Stomach (tissue), 9 donors: ENCODE data around the gene XKR3. TPM values are rescaled to one million over a fixed set of nuclear protein-coding genes. Genes with fewer than 3 reads are reported as not detected.

Experiments
- DNase-seq, 2 donors: peaks; one replicate each; pipeline versions ENCODE4 v3.0.0 to v3.0.0-alpha.2; 2013 to 2019
- H3K27ac ChIP-seq, 5 donors: fragments of 200-600 bp in 4 of 5; sonication (generic) in 4 of 5; one replicate each; pipeline ENCODE4 v1.5.1; 2013 to 2019; ENCODE audit warnings: mild to moderate bottlenecking in 1 of 5, moderate library complexity in 1 of 5
- H3K27me3 ChIP-seq, 3 donors: fragments of 200-600 bp; sonication (generic); one replicate each; pipeline ENCODE4 v1.5.1; 2017 to 2019; ENCODE audit warnings: mixed run types in 1 of 3
- H3K36me3 ChIP-seq, 4 donors: fragments of 200-600 bp; sonication (generic); 1 replicate in 3 of 4; 2 replicates in 1 of 4; pipeline ENCODE4 v1.5.1; 2016 to 2019
- H3K4me1 ChIP-seq, 4 donors: fragments of 200-600 bp; sonication (generic); one replicate each; pipeline ENCODE4 v1.5.1; 2016 to 2019
- H3K4me3 ChIP-seq, 4 donors: fragments of 200-600 bp; sonication (generic) in 3 of 4; one replicate each; pipeline ENCODE4 v1.5.1; 2016 to 2019; ENCODE audit warnings: mild to moderate bottlenecking in 1 of 4
- H3K9me3 ChIP-seq, 4 donors: fragments of 200-600 bp; sonication (generic); one replicate each; pipeline ENCODE4 v1.5.1; 2016 to 2019
- EP300 ChIP-seq: sonication (generic); formaldehyde crosslinking; IDR thresholded peaks from one replicate; pipeline ENCODE4 v1.6.1; 2017; ENCODE audit warnings: antibody characterized with exemption
- POLR2A ChIP-seq, 4 donors: fragments of 450-650 bp; IDR thresholded peaks; one replicate each; pipeline ENCODE4 v1.6.1; 2016; ENCODE audit warnings: antibody characterized with exemption in 4 of 4, control low read depth in 2 of 4, mild to moderate bottlenecking in 1 of 4, moderate library complexity in 1 of 4
- POLR2AphosphoS5 ChIP-seq, 3 donors: sonication (generic); formaldehyde crosslinking; IDR thresholded peaks; one replicate each; pipeline ENCODE4 v1.6.1; 2016; ENCODE audit warnings: antibody characterized with exemption in 3 of 3
- WGBS, 5 donors: extraction: QIAGEN DNeasy Blood & Tissue Kit in 3 of 5; methylation state at CpG; one replicate each; pipeline versions ENCODE4 v1.1.5 to v1.1.7; 2013 to 2018; 5-methylcytosine and 5-hydroxymethylcytosine counted together
- intact Hi-C: fragments of 100-400 bp; cut with DNase I; formaldehyde crosslinking; loops from one replicate; pipeline ENCODE4 v1.15.1; 2023; ENCODE audit warnings: low total_unique reads
- polyA plus RNA-seq, 3 donors: library from polyadenylated mRNA; stranded (reverse); fragments of 200-250 nt; gene quantifications; one replicate each; pipeline ENCODE4 v1.2.3, GENCODE V29; 2013
- total RNA-seq, 5 donors: library from RNA; depleted of rRNA; stranded (reverse); fragments of >200 nt; gene quantifications; one replicate each; pipeline versions ENCODE4 v1.1.0 to v1.2.3, GENCODE V29; 2014 to 2016
- TF ChIP-seq, protein P1 (sequence below), 7 experiments: fragments of 450-650 bp in 4 of 7; fragments of 200-600 bp in 3 of 7; sonication (generic) in 3 of 7; IDR thresholded peaks; one replicate each; pipeline ENCODE4 v1.5.1; 2016 to 2019; ENCODE audit warnings: antibody characterized with exemption in 7 of 7, control low read depth in 2 of 7, mild to moderate bottlenecking in 1 of 7
- donor health status: healthy with polysubstance abuse.
- donor health status: Bipolar disorder and iron deficiency.
- donor health status: healthy.

The XKR3 gene
- total and polyA plus RNA-seq, 8 donors: not detected

- Histone ChIP-seq H3K4me1 (peaks cover 0 to 10% (median 0%) of the 10 kb centered on the region in 4 donors), H3K36me3 (no peaks in the 10 kb centered on the region), H3K27me3 (no peaks in the 10 kb centered on the region), H3K27ac (no peak overlapping the region), H3K4me3 (no peak overlapping the region), H3K9me3 (peaks cover 0 to 6% (median 0%) of the 10 kb centered on the region in 4 donors)
- no peak for DNase-seq
- TF ChIP-seq, protein P1, sequence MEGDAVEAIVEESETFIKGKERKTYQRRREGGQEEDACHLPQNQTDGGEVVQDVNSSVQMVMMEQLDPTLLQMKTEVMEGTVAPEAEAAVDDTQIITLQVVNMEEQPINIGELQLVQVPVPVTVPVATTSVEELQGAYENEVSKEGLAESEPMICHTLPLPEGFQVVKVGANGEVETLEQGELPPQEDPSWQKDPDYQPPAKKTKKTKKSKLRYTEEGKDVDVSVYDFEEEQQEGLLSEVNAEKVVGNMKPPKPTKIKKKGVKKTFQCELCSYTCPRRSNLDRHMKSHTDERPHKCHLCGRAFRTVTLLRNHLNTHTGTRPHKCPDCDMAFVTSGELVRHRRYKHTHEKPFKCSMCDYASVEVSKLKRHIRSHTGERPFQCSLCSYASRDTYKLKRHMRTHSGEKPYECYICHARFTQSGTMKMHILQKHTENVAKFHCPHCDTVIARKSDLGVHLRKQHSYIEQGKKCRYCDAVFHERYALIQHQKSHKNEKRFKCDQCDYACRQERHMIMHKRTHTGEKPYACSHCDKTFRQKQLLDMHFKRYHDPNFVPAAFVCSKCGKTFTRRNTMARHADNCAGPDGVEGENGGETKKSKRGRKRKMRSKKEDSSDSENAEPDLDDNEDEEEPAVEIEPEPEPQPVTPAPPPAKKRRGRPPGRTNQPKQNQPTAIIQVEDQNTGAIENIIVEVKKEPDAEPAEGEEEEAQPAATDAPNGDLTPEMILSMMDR (IDR thresholded peaks at IDR 0.05): no peak
- TF ChIP-seq POLR2A (IDR thresholded peaks at IDR 0.05) (no peak), POLR2AphosphoS5 (IDR thresholded peaks at IDR 0.05) (no peak), EP300 (no peak)
- intact Hi-C loops: no loop called here
- WGBS, 5 donors: 71 to 88% (median 87%) methylated on average over 1 of the region's 1 CpG
Measured at GRCh38 chr22:16827506-16827905, 2.3 kb upstream of the XKR3 start.

DNA sequence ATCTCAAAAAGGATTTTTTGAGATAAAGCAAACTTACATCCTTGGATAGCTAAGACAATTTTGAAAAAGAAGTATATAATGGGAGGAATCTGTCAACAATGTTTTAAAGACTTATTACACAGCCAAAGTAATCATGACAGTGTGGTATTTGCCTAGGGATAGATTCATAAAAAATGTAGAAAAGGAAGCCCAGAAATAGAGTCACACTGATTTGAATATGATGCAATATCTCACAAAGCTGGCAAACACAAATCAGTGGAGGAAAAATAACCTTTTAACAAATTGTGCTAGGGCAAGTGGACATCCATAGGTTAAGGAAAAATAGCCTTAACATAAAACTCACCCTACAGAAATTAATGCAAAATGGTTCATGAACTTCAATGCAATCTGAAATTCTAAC, 6.0 kb downstream of the XKR3 start:
- Histone ChIP-seq H3K36me3 (no peaks in the 10 kb centered on the region), H3K27me3 (no peaks in the 10 kb centered on the region), H3K9me3 (peaks cover 0 to 11% (median 6%) of the 10 kb centered on the region in 4 donors), H3K4me3 (no peak overlapping the region), H3K4me1 (no peaks in the 10 kb centered on the region), H3K27ac (no peak overlapping the region)
- no peak for TF ChIP-seq POLR2A (IDR thresholded peaks at IDR 0.05)
- TF ChIP-seq, protein P1 (IDR thresholded peaks at IDR 0.05): no peak
- no peak for TF ChIP-seq POLR2AphosphoS5 (IDR thresholded peaks at IDR 0.05)
- TF ChIP-seq EP300: no peak
- no peak for DNase-seq
- intact Hi-C loops: no loop called here

DNA sequence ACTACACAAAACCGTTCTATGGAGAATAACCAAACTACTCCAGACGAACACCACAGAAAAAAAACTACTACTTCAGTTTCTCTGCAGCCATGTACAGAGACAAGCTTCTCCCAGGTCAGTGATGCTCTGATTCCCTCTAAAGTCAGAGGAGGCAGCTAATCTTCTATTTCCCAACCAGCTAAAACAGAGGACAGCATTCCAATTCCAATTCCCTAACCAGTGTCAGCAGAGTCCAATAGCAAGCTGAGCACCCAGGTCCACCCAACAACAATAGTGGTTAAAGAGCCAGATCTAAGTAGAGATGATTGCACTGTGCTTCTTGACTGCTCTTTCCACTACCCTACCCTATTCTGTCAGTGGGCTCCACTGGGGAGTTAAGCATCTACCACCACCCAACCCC, 6.7 kb downstream of the XKR3 start:
- no peak for DNase-seq
- Histone ChIP-seq H3K27ac (no peak overlapping the region), H3K36me3 (no peaks in the 10 kb centered on the region), H3K4me1 (no peaks in the 10 kb centered on the region), H3K4me3 (no peak overlapping the region), H3K9me3 (peaks cover 0 to 11% (median 6%) of the 10 kb centered on the region in 4 donors), H3K27me3 (no peaks in the 10 kb centered on the region)
- TF ChIP-seq EP300: no peak
- no peak for TF ChIP-seq POLR2AphosphoS5 (IDR thresholded peaks at IDR 0.05)
- TF ChIP-seq, protein P1 (IDR thresholded peaks at IDR 0.05): no peak
- no peak for TF ChIP-seq POLR2A (IDR thresholded peaks at IDR 0.05)
- 47 to 78% (median 70%) methylated on average over 2 of the region's 2 CpGs for WGBS, 5 donors
- intact Hi-C loops: no loop called here

- intact Hi-C loops: no loop called here
- peaks cover 0 to 11% (median 4%) of the 10 kb centered on the region in 4 donors for H3K9me3 ChIP-seq
- 62 to 74% (median 67%) methylated on average over 1 of the region's 1 CpG for WGBS, 5 donors
- no peak overlapping the region for H3K27ac ChIP-seq
- no peak for DNase-seq
- H3K4me1 ChIP-seq: no peaks in the 10 kb centered on the region
- H3K4me3 ChIP-seq: no peak overlapping the region
- TF ChIP-seq POLR2AphosphoS5 (IDR thresholded peaks at IDR 0.05) (no peak), EP300 (no peak), POLR2A (IDR thresholded peaks at IDR 0.05) (no peak)
- TF ChIP-seq, protein P1 (IDR thresholded peaks at IDR 0.05): no peak
- H3K36me3 ChIP-seq: no peaks in the 10 kb centered on the region
- no peaks in the 10 kb centered on the region for H3K27me3 ChIP-seq
Measured at GRCh38 chr22:16815073-16815472, 10.1 kb downstream of the XKR3 start.
